Measurements from ENCODE around the gene SLC38A10.

SLC38A10 gene

GRCh38 chr17:81210868-81211267, 84.2 kb downstream of the SLC38A10 start:
- DNase-seq, result no peak

- DNase-seq, result no peak
These were observed 84.6 kb downstream of the SLC38A10 start for GRCh38 chr17:81210466-81210865.

- DNase-seq, result no peak
These were observed 86.0 kb downstream of the SLC38A10 start for GRCh38 chr17:81209141-81209540.

- DNase-seq, result no peak
These were observed 86.5 kb downstream of the SLC38A10 start for GRCh38 chr17:81208651-81209050.

GRCh38 chr17:81207610-81208581, 87.2 kb downstream of the SLC38A10 start:
- no peak for DNase-seq

- DNase-seq, result no peak
These were observed 88.5 kb downstream of the SLC38A10 start for GRCh38 chr17:81206657-81207056.

- no peak for DNase-seq
These were observed 88.9 kb downstream of the SLC38A10 start for GRCh38 chr17:81206166-81206565.

- no peak for DNase-seq
These were observed 90.5 kb downstream of the SLC38A10 start for GRCh38 chr17:81204578-81204977.

- DNase-seq, result no peak
These were observed 92.0 kb downstream of the SLC38A10 start for GRCh38 chr17:81203136-81203535.

- DNase-seq, result no peak
These were observed 92.8 kb downstream of the SLC38A10 start for GRCh38 chr17:81202318-81202717.

- peak in 45 of 56 donors; percentile 2 to 76 (median 31) for DNase-seq
These were observed 94.2 kb downstream of the SLC38A10 start for GRCh38 chr17:81200695-81201580.

- no peak for DNase-seq
These were observed 94.9 kb downstream of the SLC38A10 start for GRCh38 chr17:81200201-81200600.

GRCh38 chr17:81199482-81199830, 95.7 kb downstream of the SLC38A10 start:
- no peak for DNase-seq

GRCh38 chr17:81198826-81199481, 96.2 kb downstream of the SLC38A10 start:
- DNase-seq, result no peak

GRCh38 chr17:81197831-81198490, 97.1 kb downstream of the SLC38A10 start:
- DNase-seq, result no peak

- DNase-seq, result no peak
These were observed 97.7 kb downstream of the SLC38A10 start for GRCh38 chr17:81197409-81197795.

- DNase-seq, result no peak
These were observed 98.3 kb downstream of the SLC38A10 start for GRCh38 chr17:81196505-81197408.

GRCh38 chr17:81195941-81196495, 99.1 kb downstream of the SLC38A10 start:
- DNase-seq, result no peak

Measured in nucleus accumbens (tissue), 56 donors.